Measurements from ENCODE around the gene FAXDC2.

The FAXDC2 gene

DNA sequence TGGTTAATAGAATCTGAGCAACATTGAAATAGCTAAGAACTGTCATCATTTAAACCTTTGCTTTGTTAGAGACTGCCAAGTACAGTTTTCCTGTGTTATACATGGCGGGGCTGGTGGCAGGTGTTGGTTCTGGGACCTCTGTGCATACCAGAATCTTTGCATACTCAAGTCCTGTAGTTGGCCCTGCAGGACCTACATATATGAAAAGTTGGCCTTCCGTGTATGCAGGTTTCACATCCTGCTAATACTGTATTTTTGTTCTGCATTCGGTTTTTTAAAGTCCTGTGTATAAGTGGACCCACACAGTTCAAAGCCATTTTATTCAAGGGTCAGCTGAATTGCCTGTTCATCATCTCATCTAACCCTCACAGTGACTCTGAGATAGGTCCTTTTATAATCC lies 58.9 kb downstream of the FAXDC2 start:
- peaks cover 56% of the 10 kb centered on the region for H3K36me3 ChIP-seq (ENCODE audit: control insufficient read depth, insufficient read depth, low read length, severe bottlenecking)
- no peaks in the 10 kb centered on the region for H3K27me3 ChIP-seq (replicated peaks; ENCODE audit: control insufficient read depth, insufficient read depth, low read length)
- no peak overlapping the region for H3K4me3 ChIP-seq (ENCODE audit: low read length)
- no peak for DNase-seq (ENCODE audit: low read depth)
- H3K4me1 ChIP-seq (ENCODE audit: control insufficient read depth, insufficient read depth, low read length), result peaks cover 37% of the 10 kb centered on the region
- no peak overlapping the region for H3K9ac ChIP-seq (ENCODE audit: low read length)
- H3K9me3 ChIP-seq (ENCODE audit: control insufficient read depth, low read length), result no peaks in the 10 kb centered on the region

GRCh38 chr5:154788212-154788611 lies 62.2 kb downstream of the FAXDC2 start:
- no peaks in the 10 kb centered on the region for H3K27me3 ChIP-seq (replicated peaks; ENCODE audit: control insufficient read depth, insufficient read depth, low read length)

DNA sequence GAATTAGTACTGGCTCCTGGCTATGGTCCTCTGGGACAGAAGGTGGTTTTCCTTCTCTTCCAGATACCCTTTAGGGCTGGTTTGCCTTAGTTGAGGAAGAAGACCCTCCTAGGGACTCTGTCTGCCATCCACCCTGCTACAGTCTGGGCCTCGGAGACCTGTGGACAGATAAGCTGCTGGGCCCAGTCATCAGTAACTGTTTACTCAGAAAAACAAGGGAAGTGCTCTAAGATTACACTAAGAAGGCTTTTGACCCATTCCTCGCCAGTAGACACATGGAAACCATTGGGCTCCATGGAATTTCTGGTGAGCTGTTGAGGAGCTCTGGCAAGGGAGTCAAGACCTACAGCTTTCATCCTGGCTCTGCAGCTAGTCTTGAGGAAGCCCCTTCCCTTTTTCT lies 64.0 kb downstream of the FAXDC2 start:
- no peak for DNase-seq (ENCODE audit: low read depth)
- peaks cover 54% of the 10 kb centered on the region for H3K4me1 ChIP-seq (ENCODE audit: control insufficient read depth, insufficient read depth, low read length)
- no peaks in the 10 kb centered on the region for H3K27me3 ChIP-seq (replicated peaks; ENCODE audit: control insufficient read depth, insufficient read depth, low read length)
- H3K9me3 ChIP-seq (ENCODE audit: control insufficient read depth, low read length), result no peaks in the 10 kb centered on the region
- H3K4me3 ChIP-seq (ENCODE audit: low read length), result no peak overlapping the region
- H3K9ac ChIP-seq (ENCODE audit: low read length), result no peak overlapping the region
- peaks cover 12% of the 10 kb centered on the region for H3K36me3 ChIP-seq (ENCODE audit: control insufficient read depth, insufficient read depth, low read length, severe bottlenecking)

More at GRCh38 chr5:154788212-154788611, 62.2 kb downstream of the FAXDC2 start:
- Histone ChIP-seq H3K9ac (ENCODE audit: low read length) (no peak overlapping the region), H3K9me3 (ENCODE audit: control insufficient read depth, low read length) (no peaks in the 10 kb centered on the region), H3K36me3 (ENCODE audit: control insufficient read depth, insufficient read depth, low read length, severe bottlenecking) (peaks cover 30% of the 10 kb centered on the region), H3K4me3 (ENCODE audit: low read length) (no peak overlapping the region), H3K4me1 (ENCODE audit: control insufficient read depth, insufficient read depth, low read length) (peaks cover 39% of the 10 kb centered on the region)
- no peak for DNase-seq (ENCODE audit: low read depth)

GRCh38 chr5:154784856-154785255 lies 65.5 kb downstream of the FAXDC2 start:
- DNase-seq (ENCODE audit: low read depth), result no peak
- Histone ChIP-seq H3K4me3 (ENCODE audit: low read length) (no peak overlapping the region), H3K27me3 (replicated peaks; ENCODE audit: control insufficient read depth, insufficient read depth, low read length) (no peaks in the 10 kb centered on the region), H3K9ac (ENCODE audit: low read length) (no peak overlapping the region), H3K9me3 (ENCODE audit: control insufficient read depth, low read length) (no peaks in the 10 kb centered on the region), H3K36me3 (ENCODE audit: control insufficient read depth, insufficient read depth, low read length, severe bottlenecking) (no peaks in the 10 kb centered on the region), H3K4me1 (ENCODE audit: control insufficient read depth, insufficient read depth, low read length) (peaks cover 62% of the 10 kb centered on the region)

DNA sequence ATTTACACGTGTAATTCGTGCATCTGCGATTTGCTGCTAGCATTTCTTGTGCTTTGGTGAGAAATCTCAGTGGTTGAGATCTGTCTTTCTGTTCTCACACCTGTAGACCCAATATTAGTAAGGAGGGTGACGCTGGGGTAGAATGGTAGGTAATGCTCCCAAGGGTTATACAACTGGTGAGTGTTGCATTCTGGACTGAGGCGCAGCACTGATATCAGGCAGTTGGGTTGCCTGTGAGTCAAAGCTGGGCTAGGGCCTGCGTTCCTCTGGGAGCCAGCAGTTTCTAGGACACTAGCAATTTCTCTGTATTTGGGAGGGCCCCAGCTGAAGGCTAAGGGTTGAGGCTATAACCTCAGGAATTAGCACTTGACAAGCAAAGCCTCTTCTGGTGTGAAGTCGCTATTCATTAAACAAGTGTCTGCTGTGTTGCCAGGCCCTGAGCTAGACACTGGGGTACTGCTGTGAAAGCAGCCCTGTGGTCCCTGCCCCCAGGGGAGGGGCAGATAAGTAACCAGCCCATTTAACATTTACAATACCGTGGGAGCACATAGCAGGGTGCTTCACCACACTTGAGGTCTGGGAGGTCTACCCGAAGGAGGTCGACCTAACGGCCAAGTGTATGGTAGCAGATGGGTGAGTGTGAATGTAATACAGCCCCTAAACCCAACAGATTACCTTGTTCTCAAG lies 66.5 kb downstream of the FAXDC2 start:
- Histone ChIP-seq H3K4me3 (ENCODE audit: low read length) (no peak overlapping the region), H3K36me3 (ENCODE audit: control insufficient read depth, insufficient read depth, low read length, severe bottlenecking) (no peaks in the 10 kb centered on the region), H3K27me3 (replicated peaks; ENCODE audit: control insufficient read depth, insufficient read depth, low read length) (no peaks in the 10 kb centered on the region), H3K9ac (ENCODE audit: low read length) (no peak overlapping the region), H3K9me3 (ENCODE audit: control insufficient read depth, low read length) (no peaks in the 10 kb centered on the region), H3K4me1 (ENCODE audit: control insufficient read depth, insufficient read depth, low read length) (peaks cover 71% of the 10 kb centered on the region)
- DNase-seq (ENCODE audit: low read depth), result no peak

- peaks cover 73% of the 10 kb centered on the region for H3K4me1 ChIP-seq (ENCODE audit: control insufficient read depth, insufficient read depth, low read length)
- H3K9ac ChIP-seq (ENCODE audit: low read length), result peak overlapping the region; percentile 11
- no peak for DNase-seq (ENCODE audit: low read depth)
- no peaks in the 10 kb centered on the region for H3K36me3 ChIP-seq (ENCODE audit: control insufficient read depth, insufficient read depth, low read length, severe bottlenecking)
- no peak overlapping the region for H3K4me3 ChIP-seq (ENCODE audit: low read length)
- no peaks in the 10 kb centered on the region for H3K9me3 ChIP-seq (ENCODE audit: control insufficient read depth, low read length)
- H3K27me3 ChIP-seq (replicated peaks; ENCODE audit: control insufficient read depth, insufficient read depth, low read length), result no peaks in the 10 kb centered on the region
These were observed 67.4 kb downstream of the FAXDC2 start for GRCh38 chr5:154782812-154783592.

DNA sequence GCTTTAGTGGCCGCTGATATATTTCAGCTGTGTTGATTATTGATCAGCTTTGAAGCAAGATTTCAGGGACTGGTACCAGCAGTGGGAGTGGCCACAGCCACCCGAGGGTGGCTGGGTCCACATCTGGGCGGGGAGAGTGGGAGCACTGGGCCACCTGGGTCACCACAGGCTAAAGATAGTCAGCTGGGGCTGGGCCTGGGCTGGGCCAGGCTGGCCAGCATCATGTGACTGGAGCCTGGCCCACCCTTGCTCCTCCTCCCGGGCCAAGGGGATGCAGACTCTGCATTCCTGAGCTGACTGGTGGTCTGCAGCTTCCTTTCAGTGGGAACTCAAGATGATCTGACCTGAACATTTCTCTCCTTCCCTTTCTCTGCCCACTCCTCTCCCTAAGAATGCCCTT lies 68.1 kb downstream of the FAXDC2 start:
- H3K4me3 ChIP-seq (ENCODE audit: low read length), result no peak overlapping the region
- H3K9ac ChIP-seq (ENCODE audit: low read length), result no peak overlapping the region
- H3K27me3 ChIP-seq (replicated peaks; ENCODE audit: control insufficient read depth, insufficient read depth, low read length), result no peaks in the 10 kb centered on the region
- H3K4me1 ChIP-seq (ENCODE audit: control insufficient read depth, insufficient read depth, low read length), result peaks cover 69% of the 10 kb centered on the region
- no peaks in the 10 kb centered on the region for H3K9me3 ChIP-seq (ENCODE audit: control insufficient read depth, low read length)
- DNase-seq (ENCODE audit: low read depth), result no peak
- H3K36me3 ChIP-seq (ENCODE audit: control insufficient read depth, insufficient read depth, low read length, severe bottlenecking), result no peaks in the 10 kb centered on the region

DNA sequence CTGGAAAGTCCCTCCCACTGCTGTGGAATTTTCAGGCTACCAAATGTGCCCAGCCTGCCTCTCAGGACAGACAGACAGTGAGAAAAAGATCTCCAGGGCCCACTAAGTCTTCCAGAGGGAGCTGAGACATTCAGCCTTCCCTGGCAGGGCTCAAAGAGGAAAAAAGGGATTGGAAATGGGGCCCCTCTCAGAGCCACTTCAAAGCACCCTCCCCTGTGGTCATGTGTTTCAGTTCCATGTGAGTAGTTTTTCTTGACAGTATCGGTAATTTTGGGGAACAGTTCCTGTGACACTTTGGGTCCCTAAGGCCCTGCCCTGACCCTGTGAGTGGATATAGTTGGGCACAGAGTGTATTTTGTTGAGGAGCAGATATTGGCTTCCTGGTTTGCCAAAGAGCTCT lies 70.3 kb downstream of the FAXDC2 start:
- H3K9ac ChIP-seq (ENCODE audit: low read length), result no peak overlapping the region
- H3K4me3 ChIP-seq (ENCODE audit: low read length), result no peak overlapping the region
- no peak for DNase-seq (ENCODE audit: low read depth)
- peaks cover 76% of the 10 kb centered on the region for H3K4me1 ChIP-seq (ENCODE audit: control insufficient read depth, insufficient read depth, low read length)
- no peaks in the 10 kb centered on the region for H3K9me3 ChIP-seq (ENCODE audit: control insufficient read depth, low read length)
- no peaks in the 10 kb centered on the region for H3K27me3 ChIP-seq (replicated peaks; ENCODE audit: control insufficient read depth, insufficient read depth, low read length)
- no peaks in the 10 kb centered on the region for H3K36me3 ChIP-seq (ENCODE audit: control insufficient read depth, insufficient read depth, low read length, severe bottlenecking)

DNA sequence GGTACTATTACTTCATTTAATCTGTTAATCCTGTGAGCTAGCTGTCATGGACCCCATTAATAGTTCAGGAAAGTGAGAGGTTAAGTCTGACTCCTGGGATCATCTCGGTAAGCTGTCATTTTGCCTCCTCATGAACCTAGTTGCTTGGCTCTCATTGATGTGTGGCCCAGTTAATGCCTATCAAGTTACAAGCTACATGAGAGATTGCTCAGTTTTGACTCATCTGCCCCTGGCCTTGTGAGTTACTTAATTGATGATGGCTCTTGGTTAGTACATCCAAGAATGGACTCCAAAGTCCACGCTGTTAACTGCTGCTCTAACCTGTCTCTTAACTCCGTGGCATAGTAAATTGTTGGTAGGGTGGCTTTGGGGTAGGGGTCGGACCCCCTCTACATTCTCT lies 71.3 kb downstream of the FAXDC2 start:
- H3K27me3 ChIP-seq (replicated peaks; ENCODE audit: control insufficient read depth, insufficient read depth, low read length), result no peaks in the 10 kb centered on the region
- H3K9me3 ChIP-seq (ENCODE audit: control insufficient read depth, low read length), result no peaks in the 10 kb centered on the region
- peaks cover 71% of the 10 kb centered on the region for H3K4me1 ChIP-seq (ENCODE audit: control insufficient read depth, insufficient read depth, low read length)
- no peak overlapping the region for H3K4me3 ChIP-seq (ENCODE audit: low read length)
- DNase-seq (ENCODE audit: low read depth), result peak; percentile 76
- no peaks in the 10 kb centered on the region for H3K36me3 ChIP-seq (ENCODE audit: control insufficient read depth, insufficient read depth, low read length, severe bottlenecking)
- H3K9ac ChIP-seq (ENCODE audit: low read length), result no peak overlapping the region

DNA sequence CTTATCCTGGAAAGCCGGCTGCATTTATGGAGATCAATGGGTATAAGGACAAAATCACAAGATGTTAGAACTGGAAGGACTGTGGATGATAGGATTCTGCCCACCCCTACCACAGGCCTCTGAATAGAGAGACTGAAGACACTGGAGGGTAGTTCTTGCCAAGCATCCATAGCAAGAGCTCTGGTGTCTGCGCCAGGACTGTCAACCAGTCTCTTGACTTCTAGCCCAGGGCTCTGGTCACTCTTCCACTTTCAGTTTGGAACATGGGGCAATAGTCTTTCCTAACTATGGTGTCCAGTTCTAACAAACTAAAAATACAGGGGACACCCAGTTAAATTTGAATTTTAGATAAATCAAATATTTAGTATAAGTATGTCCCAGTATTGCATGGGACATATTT lies 71.9 kb downstream of the FAXDC2 start:
- H3K9ac ChIP-seq (ENCODE audit: low read length), result no peak overlapping the region
- no peak overlapping the region for H3K4me3 ChIP-seq (ENCODE audit: low read length)
- H3K4me1 ChIP-seq (ENCODE audit: control insufficient read depth, insufficient read depth, low read length), result peaks cover 70% of the 10 kb centered on the region
- H3K27me3 ChIP-seq (replicated peaks; ENCODE audit: control insufficient read depth, insufficient read depth, low read length), result no peaks in the 10 kb centered on the region
- H3K9me3 ChIP-seq (ENCODE audit: control insufficient read depth, low read length), result no peaks in the 10 kb centered on the region
- no peaks in the 10 kb centered on the region for H3K36me3 ChIP-seq (ENCODE audit: control insufficient read depth, insufficient read depth, low read length, severe bottlenecking)
- DNase-seq (ENCODE audit: low read depth), result no peak

DNA sequence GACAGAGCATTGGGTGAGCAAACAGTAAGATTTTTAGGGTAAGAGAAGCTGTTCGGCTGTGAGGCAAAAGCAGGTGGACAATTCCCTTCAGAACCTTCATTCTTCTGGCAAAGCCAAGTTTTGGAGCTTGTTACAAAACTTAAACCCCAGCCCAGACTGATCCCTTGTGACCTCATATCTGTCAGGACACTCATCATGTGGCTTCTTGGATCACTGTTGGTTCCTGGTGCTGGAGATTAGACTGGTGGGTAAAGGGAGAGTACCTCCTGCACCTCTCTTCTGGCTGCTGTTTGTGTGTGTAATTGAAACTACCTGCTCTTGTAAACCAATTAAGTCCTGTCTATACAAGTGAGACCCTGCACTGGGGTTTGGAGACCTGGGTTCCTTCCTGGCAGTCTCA lies 74.2 kb downstream of the FAXDC2 start:
- no peaks in the 10 kb centered on the region for H3K36me3 ChIP-seq (ENCODE audit: control insufficient read depth, insufficient read depth, low read length, severe bottlenecking)
- H3K9ac ChIP-seq (ENCODE audit: low read length), result no peak overlapping the region
- no peak for DNase-seq (ENCODE audit: low read depth)
- H3K9me3 ChIP-seq (ENCODE audit: control insufficient read depth, low read length), result no peaks in the 10 kb centered on the region
- H3K4me3 ChIP-seq (ENCODE audit: low read length), result no peak overlapping the region
- peaks cover 70% of the 10 kb centered on the region for H3K4me1 ChIP-seq (ENCODE audit: control insufficient read depth, insufficient read depth, low read length)
- no peaks in the 10 kb centered on the region for H3K27me3 ChIP-seq (replicated peaks; ENCODE audit: control insufficient read depth, insufficient read depth, low read length)

Data from adipocyte (in vitro differentiated cells).